ENCODE results near the gene PAX6. TPM values are rescaled to one million over a fixed set of nuclear protein-coding genes. Genes with fewer than 3 reads are reported as not detected.

PAX6 gene
- total RNA-seq, 1 experiment from 2014 or later, result 3.3 TPM

DNA sequence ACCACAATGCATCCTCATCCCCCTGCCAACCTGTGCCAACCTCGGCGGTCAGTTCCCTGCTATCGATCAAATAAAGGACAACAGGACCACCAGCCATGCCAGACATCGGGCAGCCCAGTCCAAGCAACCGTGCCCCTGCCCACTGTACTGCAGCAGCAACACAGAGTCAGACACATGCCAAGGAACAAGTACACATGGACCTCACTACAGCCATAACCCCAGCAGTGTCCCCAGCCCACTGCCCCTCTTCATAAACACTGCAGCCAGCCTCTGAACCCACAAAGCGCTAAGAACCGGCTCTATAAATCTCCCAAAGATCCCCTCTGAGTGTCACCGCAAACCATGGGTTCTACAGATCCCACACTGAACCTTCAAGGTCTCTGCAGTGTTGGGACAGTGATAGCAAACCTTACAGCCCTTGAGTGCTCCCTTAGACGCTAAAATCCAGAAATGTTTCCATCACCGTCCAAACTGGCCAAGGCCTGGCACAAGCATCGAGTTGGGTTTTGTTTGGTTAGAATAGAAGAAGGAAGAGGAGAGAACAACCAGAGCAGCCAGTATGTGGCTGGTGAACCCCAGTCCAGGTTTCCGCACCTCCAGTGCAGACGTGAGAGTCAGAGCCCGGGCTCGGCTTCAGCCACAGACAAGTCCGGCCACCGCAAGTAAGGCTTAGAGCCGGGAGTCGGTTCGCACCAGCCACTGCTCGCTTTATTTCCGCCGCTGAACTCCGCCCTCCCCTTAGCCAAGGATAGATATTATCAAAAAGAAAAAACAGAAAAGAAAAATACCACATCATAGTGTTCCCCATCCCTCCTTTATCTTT is 7.9 kb downstream of the PAX6 start:
- Mint-ChIP-seq H3K27me3 (ENCODE audit: low read depth) (peaks cover 100% of the 10 kb centered on the region), H3K27ac (no peak overlapping the region), H3K4me3 (peak overlapping the region; percentile 10; the same call in 1 of the 2 replicates), H3K9me3 (no peaks in the 10 kb centered on the region), H3K4me1 (peaks cover 72% of the 10 kb centered on the region), H3K36me3 (no peaks in the 10 kb centered on the region)
- ChIA-PET CTCF (interaction anchor here (2.2 kb wide), 1 partner anchor 155 kb away, joined by 9 read pairs; no protein-coding TSS in a partner anchor), POLR2A (no interaction called here)
- DNase-seq (ENCODE audit: low spot score) (peak; percentile 52), ATAC-seq (no peak)
- TF ChIP-seq, protein P1, sequence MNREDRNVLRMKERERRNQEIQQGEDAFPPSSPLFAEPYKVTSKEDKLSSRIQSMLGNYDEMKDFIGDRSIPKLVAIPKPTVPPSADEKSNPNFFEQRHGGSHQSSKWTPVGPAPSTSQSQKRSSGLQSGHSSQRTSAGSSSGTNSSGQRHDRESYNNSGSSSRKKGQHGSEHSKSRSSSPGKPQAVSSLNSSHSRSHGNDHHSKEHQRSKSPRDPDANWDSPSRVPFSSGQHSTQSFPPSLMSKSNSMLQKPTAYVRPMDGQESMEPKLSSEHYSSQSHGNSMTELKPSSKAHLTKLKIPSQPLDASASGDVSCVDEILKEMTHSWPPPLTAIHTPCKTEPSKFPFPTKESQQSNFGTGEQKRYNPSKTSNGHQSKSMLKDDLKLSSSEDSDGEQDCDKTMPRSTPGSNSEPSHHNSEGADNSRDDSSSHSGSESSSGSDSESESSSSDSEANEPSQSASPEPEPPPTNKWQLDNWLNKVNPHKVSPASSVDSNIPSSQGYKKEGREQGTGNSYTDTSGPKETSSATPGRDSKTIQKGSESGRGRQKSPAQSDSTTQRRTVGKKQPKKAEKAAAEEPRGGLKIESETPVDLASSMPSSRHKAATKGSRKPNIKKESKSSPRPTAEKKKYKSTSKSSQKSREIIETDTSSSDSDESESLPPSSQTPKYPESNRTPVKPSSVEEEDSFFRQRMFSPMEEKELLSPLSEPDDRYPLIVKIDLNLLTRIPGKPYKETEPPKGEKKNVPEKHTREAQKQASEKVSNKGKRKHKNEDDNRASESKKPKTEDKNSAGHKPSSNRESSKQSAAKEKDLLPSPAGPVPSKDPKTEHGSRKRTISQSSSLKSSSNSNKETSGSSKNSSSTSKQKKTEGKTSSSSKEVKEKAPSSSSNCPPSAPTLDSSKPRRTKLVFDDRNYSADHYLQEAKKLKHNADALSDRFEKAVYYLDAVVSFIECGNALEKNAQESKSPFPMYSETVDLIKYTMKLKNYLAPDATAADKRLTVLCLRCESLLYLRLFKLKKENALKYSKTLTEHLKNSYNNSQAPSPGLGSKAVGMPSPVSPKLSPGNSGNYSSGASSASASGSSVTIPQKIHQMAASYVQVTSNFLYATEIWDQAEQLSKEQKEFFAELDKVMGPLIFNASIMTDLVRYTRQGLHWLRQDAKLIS (CRISPR knock-in tag; IDR thresholded peaks at IDR 0.05; ENCODE audit: borderline replicate concordance), result no peak
- no peak for TF ChIP-seq SMAD3 (CRISPR knock-in tag; IDR thresholded peaks at IDR 0.05; ENCODE audit: borderline replicate concordance)
- TF ChIP-seq, protein P2, sequence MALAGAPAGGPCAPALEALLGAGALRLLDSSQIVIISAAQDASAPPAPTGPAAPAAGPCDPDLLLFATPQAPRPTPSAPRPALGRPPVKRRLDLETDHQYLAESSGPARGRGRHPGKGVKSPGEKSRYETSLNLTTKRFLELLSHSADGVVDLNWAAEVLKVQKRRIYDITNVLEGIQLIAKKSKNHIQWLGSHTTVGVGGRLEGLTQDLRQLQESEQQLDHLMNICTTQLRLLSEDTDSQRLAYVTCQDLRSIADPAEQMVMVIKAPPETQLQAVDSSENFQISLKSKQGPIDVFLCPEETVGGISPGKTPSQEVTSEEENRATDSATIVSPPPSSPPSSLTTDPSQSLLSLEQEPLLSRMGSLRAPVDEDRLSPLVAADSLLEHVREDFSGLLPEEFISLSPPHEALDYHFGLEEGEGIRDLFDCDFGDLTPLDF (CRISPR knock-in tag; IDR thresholded peaks at IDR 0.05), result no peak
- TF ChIP-seq, protein P3, sequence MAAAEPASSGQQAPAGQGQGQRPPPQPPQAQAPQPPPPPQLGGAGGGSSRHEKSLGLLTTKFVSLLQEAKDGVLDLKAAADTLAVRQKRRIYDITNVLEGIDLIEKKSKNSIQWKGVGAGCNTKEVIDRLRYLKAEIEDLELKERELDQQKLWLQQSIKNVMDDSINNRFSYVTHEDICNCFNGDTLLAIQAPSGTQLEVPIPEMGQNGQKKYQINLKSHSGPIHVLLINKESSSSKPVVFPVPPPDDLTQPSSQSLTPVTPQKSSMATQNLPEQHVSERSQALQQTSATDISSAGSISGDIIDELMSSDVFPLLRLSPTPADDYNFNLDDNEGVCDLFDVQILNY (CRISPR knock-in tag; IDR thresholded peaks at IDR 0.05), result no peak
- TF ChIP-seq, protein P4, sequence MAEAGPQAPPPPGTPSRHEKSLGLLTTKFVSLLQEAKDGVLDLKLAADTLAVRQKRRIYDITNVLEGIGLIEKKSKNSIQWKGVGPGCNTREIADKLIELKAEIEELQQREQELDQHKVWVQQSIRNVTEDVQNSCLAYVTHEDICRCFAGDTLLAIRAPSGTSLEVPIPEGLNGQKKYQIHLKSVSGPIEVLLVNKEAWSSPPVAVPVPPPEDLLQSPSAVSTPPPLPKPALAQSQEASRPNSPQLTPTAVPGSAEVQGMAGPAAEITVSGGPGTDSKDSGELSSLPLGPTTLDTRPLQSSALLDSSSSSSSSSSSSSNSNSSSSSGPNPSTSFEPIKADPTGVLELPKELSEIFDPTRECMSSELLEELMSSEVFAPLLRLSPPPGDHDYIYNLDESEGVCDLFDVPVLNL (CRISPR knock-in tag; IDR thresholded peaks at IDR 0.05; ENCODE audit: borderline replicate concordance, low read depth), result no peak
- no peak for TF ChIP-seq EMX1 (CRISPR knock-in tag; IDR thresholded peaks at IDR 0.05)
- no peak for TF ChIP-seq NFATC4 (CRISPR knock-in tag; IDR thresholded peaks at IDR 0.05)
- no peak for TF ChIP-seq ZNF416 (CRISPR knock-in tag; IDR thresholded peaks at IDR 0.05)
- no peak for TF ChIP-seq ZNF396 (CRISPR knock-in tag; IDR thresholded peaks at IDR 0.05; ENCODE audit: borderline replicate concordance)
- no peak for TF ChIP-seq ETV6 (CRISPR knock-in tag; IDR thresholded peaks at IDR 0.05)
- TF ChIP-seq, protein P5, sequence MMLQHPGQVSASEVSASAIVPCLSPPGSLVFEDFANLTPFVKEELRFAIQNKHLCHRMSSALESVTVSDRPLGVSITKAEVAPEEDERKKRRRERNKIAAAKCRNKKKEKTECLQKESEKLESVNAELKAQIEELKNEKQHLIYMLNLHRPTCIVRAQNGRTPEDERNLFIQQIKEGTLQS (CRISPR knock-in tag; conservative IDR thresholded peaks at IDR 0.05), result no peak

DNA sequence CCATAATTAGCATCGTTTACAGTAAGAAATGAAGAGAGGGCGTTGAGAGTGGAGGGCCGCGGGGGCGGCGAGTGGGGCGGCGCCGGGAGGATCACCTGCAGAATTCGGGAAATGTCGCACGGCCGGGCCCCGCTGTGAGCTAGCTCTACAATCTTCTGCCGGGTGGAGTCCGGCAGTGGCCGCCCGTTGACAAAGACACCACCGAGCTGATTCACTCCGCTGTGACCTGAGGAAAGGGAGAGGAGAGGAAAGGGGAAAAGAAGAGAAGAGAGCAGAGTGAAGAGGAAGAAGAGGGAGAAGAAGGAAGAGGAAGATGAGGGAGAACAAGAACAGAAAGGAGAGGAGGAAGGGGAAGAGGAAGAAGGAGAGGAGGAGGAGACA is 8.5 kb downstream of the PAX6 start:
- no peaks in the 10 kb centered on the region for H3K9me3 Mint-ChIP-seq
- H3K27me3 Mint-ChIP-seq (ENCODE audit: low read depth), result peaks cover 100% of the 10 kb centered on the region
- no peak overlapping the region for H3K4me3 Mint-ChIP-seq
- TF ChIP-seq, protein P6, sequence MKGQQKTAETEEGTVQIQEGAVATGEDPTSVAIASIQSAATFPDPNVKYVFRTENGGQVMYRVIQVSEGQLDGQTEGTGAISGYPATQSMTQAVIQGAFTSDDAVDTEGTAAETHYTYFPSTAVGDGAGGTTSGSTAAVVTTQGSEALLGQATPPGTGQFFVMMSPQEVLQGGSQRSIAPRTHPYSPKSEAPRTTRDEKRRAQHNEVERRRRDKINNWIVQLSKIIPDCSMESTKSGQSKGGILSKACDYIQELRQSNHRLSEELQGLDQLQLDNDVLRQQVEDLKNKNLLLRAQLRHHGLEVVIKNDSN (CRISPR knock-in tag; IDR thresholded peaks at IDR 0.05), result no peak
- TF ChIP-seq, protein P7, sequence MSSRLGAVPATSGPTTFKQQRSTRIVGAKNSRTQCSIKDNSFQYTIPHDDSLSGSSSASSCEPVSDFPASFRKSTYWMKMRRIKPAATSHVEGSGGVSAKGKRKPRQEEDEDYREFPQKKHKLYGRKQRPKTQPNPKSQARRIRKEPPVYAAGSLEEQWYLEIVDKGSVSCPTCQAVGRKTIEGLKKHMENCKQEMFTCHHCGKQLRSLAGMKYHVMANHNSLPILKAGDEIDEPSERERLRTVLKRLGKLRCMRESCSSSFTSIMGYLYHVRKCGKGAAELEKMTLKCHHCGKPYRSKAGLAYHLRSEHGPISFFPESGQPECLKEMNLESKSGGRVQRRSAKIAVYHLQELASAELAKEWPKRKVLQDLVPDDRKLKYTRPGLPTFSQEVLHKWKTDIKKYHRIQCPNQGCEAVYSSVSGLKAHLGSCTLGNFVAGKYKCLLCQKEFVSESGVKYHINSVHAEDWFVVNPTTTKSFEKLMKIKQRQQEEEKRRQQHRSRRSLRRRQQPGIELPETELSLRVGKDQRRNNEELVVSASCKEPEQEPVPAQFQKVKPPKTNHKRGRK (CRISPR knock-in tag; IDR thresholded peaks at IDR 0.05; ENCODE audit: borderline replicate concordance), result peak; percentile 75; the same call in 1 of the 2 replicates
- DNase-seq (ENCODE audit: low spot score), result peak; percentile 60
- H3K27ac Mint-ChIP-seq, result no peak overlapping the region
- H3K36me3 Mint-ChIP-seq, result no peaks in the 10 kb centered on the region
- peaks cover 70% of the 10 kb centered on the region for H3K4me1 Mint-ChIP-seq
- ChIA-PET CTCF (interaction anchor here (1.0 kb wide), 1 partner anchor 18 kb away, joined by 5 read pairs; no protein-coding TSS in a partner anchor), POLR2A (no interaction called here)
- ATAC-seq, result no peak

Data from WTC11 (cell line).